Stomach (tissue), 4 donors: ENCODE measurements around the gene CCT3.

Experiments
- POLR2A ChIP-seq, 4 donors: fragments of 450-650 bp; IDR thresholded peaks; one replicate each; pipeline ENCODE4 v1.6.1; 2016; ENCODE audit warnings: antibody characterized with exemption in 4 of 4, control low read depth in 2 of 4, mild to moderate bottlenecking in 1 of 4, moderate library complexity in 1 of 4
- TF ChIP-seq, protein P1 (sequence below), 7 experiments: fragments of 450-650 bp in 4 of 7; fragments of 200-600 bp in 3 of 7; sonication (generic) in 3 of 7; IDR thresholded peaks; one replicate each; pipeline ENCODE4 v1.5.1; 2016 to 2019; ENCODE audit warnings: antibody characterized with exemption in 7 of 7, control low read depth in 2 of 7, mild to moderate bottlenecking in 1 of 7

DNA sequence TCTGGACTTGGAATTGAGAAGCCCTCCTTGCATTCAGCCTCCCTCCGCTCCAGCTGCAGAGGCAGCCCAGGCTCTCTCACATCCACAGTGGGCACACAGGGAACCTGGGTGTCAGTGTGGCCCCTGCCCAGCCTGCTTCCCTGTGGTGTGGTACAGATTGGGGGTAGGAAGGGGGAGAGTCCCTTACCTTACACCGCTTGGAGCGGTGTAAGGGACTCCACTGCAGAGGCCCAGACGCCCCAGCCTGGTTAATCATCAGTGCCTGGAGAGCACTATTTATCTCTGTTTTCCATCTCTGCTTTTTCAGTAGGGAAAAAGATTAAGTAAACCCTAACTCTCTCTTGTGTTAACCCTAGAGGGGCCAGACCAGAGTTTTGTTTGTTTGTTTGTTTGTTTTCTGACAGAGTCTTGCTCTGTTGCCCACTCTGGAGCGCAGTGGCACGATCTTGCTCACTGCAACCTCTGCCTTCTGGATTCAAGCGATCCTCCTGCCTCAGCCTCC, 30.1 kb upstream of the CCT3 start:
- no peak for TF ChIP-seq POLR2A (IDR thresholded peaks at IDR 0.05)
- TF ChIP-seq, protein P1, sequence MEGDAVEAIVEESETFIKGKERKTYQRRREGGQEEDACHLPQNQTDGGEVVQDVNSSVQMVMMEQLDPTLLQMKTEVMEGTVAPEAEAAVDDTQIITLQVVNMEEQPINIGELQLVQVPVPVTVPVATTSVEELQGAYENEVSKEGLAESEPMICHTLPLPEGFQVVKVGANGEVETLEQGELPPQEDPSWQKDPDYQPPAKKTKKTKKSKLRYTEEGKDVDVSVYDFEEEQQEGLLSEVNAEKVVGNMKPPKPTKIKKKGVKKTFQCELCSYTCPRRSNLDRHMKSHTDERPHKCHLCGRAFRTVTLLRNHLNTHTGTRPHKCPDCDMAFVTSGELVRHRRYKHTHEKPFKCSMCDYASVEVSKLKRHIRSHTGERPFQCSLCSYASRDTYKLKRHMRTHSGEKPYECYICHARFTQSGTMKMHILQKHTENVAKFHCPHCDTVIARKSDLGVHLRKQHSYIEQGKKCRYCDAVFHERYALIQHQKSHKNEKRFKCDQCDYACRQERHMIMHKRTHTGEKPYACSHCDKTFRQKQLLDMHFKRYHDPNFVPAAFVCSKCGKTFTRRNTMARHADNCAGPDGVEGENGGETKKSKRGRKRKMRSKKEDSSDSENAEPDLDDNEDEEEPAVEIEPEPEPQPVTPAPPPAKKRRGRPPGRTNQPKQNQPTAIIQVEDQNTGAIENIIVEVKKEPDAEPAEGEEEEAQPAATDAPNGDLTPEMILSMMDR (IDR thresholded peaks at IDR 0.05): no peak
